ENCODE measurements around the gene CLASRP. TPM values are rescaled to one million over a fixed set of nuclear protein-coding genes. Genes with fewer than 3 reads are reported as not detected.

Gene CLASRP
- polyA plus RNA-seq, 1 donor from 2014 or later: 30.1 TPM

GRCh38 chr19:45049073-45049736, 10.4 kb downstream of the CLASRP start:
- Histone ChIP-seq H3K27ac (ENCODE audit: low read length) (no peak overlapping the region), H3K36me3 (ENCODE audit: insufficient read depth, low read length) (no peaks in the 10 kb centered on the region), H3K9me2 (ENCODE audit: insufficient read depth, low read length) (no peaks in the 10 kb centered on the region), H3K4me2 (ENCODE audit: low read length) (no peak overlapping the region), H3F3A (ENCODE audit: insufficient read depth, low read length, poor library complexity, severe bottlenecking) (no peaks in the 10 kb centered on the region), H3K9me3 (ENCODE audit: low read length) (no peaks in the 10 kb centered on the region), H3K4me3 (ENCODE audit: low read length) (no peak overlapping the region), H3K79me2 (replicated peaks; ENCODE audit: insufficient read depth, low read length) (peaks cover 17% of the 10 kb centered on the region), H4K20me1 (ENCODE audit: insufficient read depth) (no peaks in the 10 kb centered on the region), H3K9ac (ENCODE audit: low read length) (no peak overlapping the region), H3K27me3 (ENCODE audit: insufficient read depth, low read depth, low read length) (no peaks in the 10 kb centered on the region), H2AFZ (ENCODE audit: low read depth, low read length) (no peak overlapping the region)
- TF ChIP-seq MXI1 (conservative IDR thresholded peaks at IDR 0.05; ENCODE audit: poor library complexity, severe bottlenecking) (no peak), POLR2AphosphoS5 (IDR thresholded peaks at IDR 0.05) (no peak), EP300 (conservative IDR thresholded peaks at IDR 0.05; ENCODE audit: poor library complexity, severe bottlenecking) (no peak), EZH2 (IDR thresholded peaks at IDR 0.05; ENCODE audit: borderline replicate concordance, insufficient read depth, low read length, poor library complexity, severe bottlenecking) (no peak), SMC3 (conservative IDR thresholded peaks at IDR 0.05; ENCODE audit: poor library complexity) (no peak)

GRCh38 chr19:45050036-45050435, 11.2 kb downstream of the CLASRP start:
- peaks cover 11% of the 10 kb centered on the region for H3K79me2 ChIP-seq (replicated peaks; ENCODE audit: insufficient read depth, low read length)
- no peaks in the 10 kb centered on the region for H4K20me1 ChIP-seq (ENCODE audit: insufficient read depth)
- H3K4me3 ChIP-seq (ENCODE audit: low read length): no peak overlapping the region
- H3K9me3 ChIP-seq (ENCODE audit: low read length): no peaks in the 10 kb centered on the region
- no peak overlapping the region for H3K4me2 ChIP-seq (ENCODE audit: low read length)
- H3K36me3 ChIP-seq (ENCODE audit: insufficient read depth, low read length): no peaks in the 10 kb centered on the region
- H3K27me3 ChIP-seq (ENCODE audit: insufficient read depth, low read depth, low read length): no peaks in the 10 kb centered on the region
- no peaks in the 10 kb centered on the region for H3F3A ChIP-seq (ENCODE audit: insufficient read depth, low read length, poor library complexity, severe bottlenecking)
- H2AFZ ChIP-seq (ENCODE audit: low read depth, low read length): no peak overlapping the region
- no peak for TF ChIP-seq RAD21 (conservative IDR thresholded peaks at IDR 0.05)
- no peak for TF ChIP-seq SMC3 (conservative IDR thresholded peaks at IDR 0.05; ENCODE audit: poor library complexity)
- no peak for TF ChIP-seq TAF1 (IDR thresholded peaks at IDR 0.05; ENCODE audit: low read depth)
- no peak for TF ChIP-seq MXI1 (conservative IDR thresholded peaks at IDR 0.05; ENCODE audit: poor library complexity, severe bottlenecking)
- TF ChIP-seq CTCF (IDR thresholded peaks at IDR 0.05; ENCODE audit: poor library complexity, severe bottlenecking): no peak
- no peak for TF ChIP-seq EZH2 (IDR thresholded peaks at IDR 0.05; ENCODE audit: borderline replicate concordance, insufficient read depth, low read length, poor library complexity, severe bottlenecking)
- TF ChIP-seq EP300 (conservative IDR thresholded peaks at IDR 0.05; ENCODE audit: poor library complexity, severe bottlenecking): no peak
- no peak for TF ChIP-seq REST (IDR thresholded peaks at IDR 0.05; ENCODE audit: borderline replicate concordance)
- no peak for TF ChIP-seq POLR2AphosphoS5 (IDR thresholded peaks at IDR 0.05)
- no peak overlapping the region for H3K27ac ChIP-seq (ENCODE audit: low read length)
- H3K9ac ChIP-seq (ENCODE audit: low read length): no peak overlapping the region
- no peaks in the 10 kb centered on the region for H3K9me2 ChIP-seq (ENCODE audit: insufficient read depth, low read length)
